PC-9 (cell line): ENCODE results near the gene ZNF362.

Experiments
- CTCF ChIP-seq: fragments of 200-600 bp; sonication (generic); conservative IDR thresholded peaks from 2 replicates; pipeline ENCODE4 v1.6.1; 2017; ENCODE audit warnings: mixed run types, antibody characterized with exemption, mild to moderate bottlenecking, moderate library complexity
- EZH2 ChIP-seq: fragments of 200-600 bp; sonication (generic); IDR thresholded peaks from 2 replicates; pipeline ENCODE4 v1.8.0; 2017; ENCODE audit warnings: antibody characterized with exemption, low read depth

GRCh38 chr1:33265780-33266605, 9.7 kb downstream of the ZNF362 start:
- no peak for TF ChIP-seq CTCF
- TF ChIP-seq EZH2: no peak
